ENCODE measurements around the gene CACNA1E. TPM values are rescaled to one million over a fixed set of nuclear protein-coding genes. Genes with fewer than 3 reads are reported as not detected.

Gene CACNA1E
- total RNA-seq, 1 experiment from 2014 or later = not detected

- H3K27ac ChIP-seq (ENCODE audit: low read depth, low read length, poor library complexity, severe bottlenecking) = no peak overlapping the region
- H3K36me3 ChIP-seq (ENCODE audit: insufficient read depth, low read length, poor library complexity, severe bottlenecking) = no peaks in the 10 kb centered on the region
- intact Hi-C loops (cut with micrococcal nuclease; ENCODE audit: unreplicated experiment) = no loop called here
- TF ChIP-seq, protein P1, sequence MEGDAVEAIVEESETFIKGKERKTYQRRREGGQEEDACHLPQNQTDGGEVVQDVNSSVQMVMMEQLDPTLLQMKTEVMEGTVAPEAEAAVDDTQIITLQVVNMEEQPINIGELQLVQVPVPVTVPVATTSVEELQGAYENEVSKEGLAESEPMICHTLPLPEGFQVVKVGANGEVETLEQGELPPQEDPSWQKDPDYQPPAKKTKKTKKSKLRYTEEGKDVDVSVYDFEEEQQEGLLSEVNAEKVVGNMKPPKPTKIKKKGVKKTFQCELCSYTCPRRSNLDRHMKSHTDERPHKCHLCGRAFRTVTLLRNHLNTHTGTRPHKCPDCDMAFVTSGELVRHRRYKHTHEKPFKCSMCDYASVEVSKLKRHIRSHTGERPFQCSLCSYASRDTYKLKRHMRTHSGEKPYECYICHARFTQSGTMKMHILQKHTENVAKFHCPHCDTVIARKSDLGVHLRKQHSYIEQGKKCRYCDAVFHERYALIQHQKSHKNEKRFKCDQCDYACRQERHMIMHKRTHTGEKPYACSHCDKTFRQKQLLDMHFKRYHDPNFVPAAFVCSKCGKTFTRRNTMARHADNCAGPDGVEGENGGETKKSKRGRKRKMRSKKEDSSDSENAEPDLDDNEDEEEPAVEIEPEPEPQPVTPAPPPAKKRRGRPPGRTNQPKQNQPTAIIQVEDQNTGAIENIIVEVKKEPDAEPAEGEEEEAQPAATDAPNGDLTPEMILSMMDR (conservative IDR thresholded peaks at IDR 0.05; ENCODE audit: low read depth, low read length) = no peak
- no peak for TF ChIP-seq EZH2 (IDR thresholded peaks at IDR 0.05; ENCODE audit: borderline replicate concordance, low read depth, low read length, poor library complexity, severe bottlenecking)
- no peaks in the 10 kb centered on the region for H3K4me1 ChIP-seq (ENCODE audit: insufficient read depth, low read length, poor library complexity, severe bottlenecking)
- BruUV-seq (replicated peaks) = no TSS peak
- DNase-seq (ENCODE audit: low spot score) = no peak
- ChIA-PET POLR2A (ENCODE audit: low non-redundant PET) (no interaction called here), CTCF (no interaction called here)
- peaks cover 36% of the 10 kb centered on the region for H3K27me3 ChIP-seq (replicated peaks; ENCODE audit: insufficient read depth, low read depth, low read length, poor library complexity)
- H3K9me3 ChIP-seq (ENCODE audit: low read depth, low read length, poor library complexity, severe bottlenecking) = no peaks in the 10 kb centered on the region
- H3K4me3 ChIP-seq (ENCODE audit: low read depth, low read length, poor library complexity, severe bottlenecking) = no peak overlapping the region
Measured at GRCh38 chr1:181777286-181777685, 294.0 kb downstream of the CACNA1E start.

- peaks cover 42% of the 10 kb centered on the region for H3K27me3 ChIP-seq (replicated peaks; ENCODE audit: insufficient read depth, low read depth, low read length, poor library complexity)
- H3K9me3 ChIP-seq (ENCODE audit: low read depth, low read length, poor library complexity, severe bottlenecking) = no peaks in the 10 kb centered on the region
- ChIA-PET CTCF (no interaction called here), POLR2A (ENCODE audit: low non-redundant PET) (no interaction called here)
- H3K36me3 ChIP-seq (ENCODE audit: insufficient read depth, low read length, poor library complexity, severe bottlenecking) = no peaks in the 10 kb centered on the region
- BruUV-seq (replicated peaks) = no TSS peak
- intact Hi-C loops (cut with micrococcal nuclease; ENCODE audit: unreplicated experiment) = no loop called here
- TF ChIP-seq EZH2 (IDR thresholded peaks at IDR 0.05; ENCODE audit: borderline replicate concordance, low read depth, low read length, poor library complexity, severe bottlenecking) = no peak
- TF ChIP-seq, protein P1 (conservative IDR thresholded peaks at IDR 0.05; ENCODE audit: low read depth, low read length) = no peak
- no peak for DNase-seq (ENCODE audit: low spot score)
- H3K4me1 ChIP-seq (ENCODE audit: insufficient read depth, low read length, poor library complexity, severe bottlenecking) = no peaks in the 10 kb centered on the region
- no peak overlapping the region for H3K27ac ChIP-seq (ENCODE audit: low read depth, low read length, poor library complexity, severe bottlenecking)
- H3K4me3 ChIP-seq (ENCODE audit: low read depth, low read length, poor library complexity, severe bottlenecking) = no peak overlapping the region
Measured at GRCh38 chr1:181777812-181778211, 294.5 kb downstream of the CACNA1E start.

- Histone ChIP-seq H3K4me3 (ENCODE audit: low read depth, low read length, poor library complexity, severe bottlenecking) (no peak overlapping the region), H3K27me3 (replicated peaks; ENCODE audit: insufficient read depth, low read depth, low read length, poor library complexity) (peaks cover 47% of the 10 kb centered on the region), H3K4me1 (ENCODE audit: insufficient read depth, low read length, poor library complexity, severe bottlenecking) (no peaks in the 10 kb centered on the region), H3K9me3 (ENCODE audit: low read depth, low read length, poor library complexity, severe bottlenecking) (no peaks in the 10 kb centered on the region), H3K36me3 (ENCODE audit: insufficient read depth, low read length, poor library complexity, severe bottlenecking) (no peaks in the 10 kb centered on the region), H3K27ac (ENCODE audit: low read depth, low read length, poor library complexity, severe bottlenecking) (no peak overlapping the region)
- intact Hi-C loops (cut with micrococcal nuclease; ENCODE audit: unreplicated experiment) = no loop called here
- ChIA-PET CTCF (no interaction called here), POLR2A (ENCODE audit: low non-redundant PET) (no interaction called here)
- no TSS peak for BruUV-seq (replicated peaks)
- no peak for TF ChIP-seq EZH2 (IDR thresholded peaks at IDR 0.05; ENCODE audit: borderline replicate concordance, low read depth, low read length, poor library complexity, severe bottlenecking)
- TF ChIP-seq, protein P1 (conservative IDR thresholded peaks at IDR 0.05; ENCODE audit: low read depth, low read length) = no peak
- DNase-seq (ENCODE audit: low spot score) = no peak
Measured at GRCh38 chr1:181778640-181779260, 295.4 kb downstream of the CACNA1E start.
